Hypothalamus (tissue), 51 donors: ENCODE results near the gene ANAPC2.

ENCODE experiments used
- DNase-seq, 51 donors: peaks; one replicate each; lab custom pipeline; 2025; lab: John Stamatoyannopoulos, UW

ANAPC2 gene

DNA sequence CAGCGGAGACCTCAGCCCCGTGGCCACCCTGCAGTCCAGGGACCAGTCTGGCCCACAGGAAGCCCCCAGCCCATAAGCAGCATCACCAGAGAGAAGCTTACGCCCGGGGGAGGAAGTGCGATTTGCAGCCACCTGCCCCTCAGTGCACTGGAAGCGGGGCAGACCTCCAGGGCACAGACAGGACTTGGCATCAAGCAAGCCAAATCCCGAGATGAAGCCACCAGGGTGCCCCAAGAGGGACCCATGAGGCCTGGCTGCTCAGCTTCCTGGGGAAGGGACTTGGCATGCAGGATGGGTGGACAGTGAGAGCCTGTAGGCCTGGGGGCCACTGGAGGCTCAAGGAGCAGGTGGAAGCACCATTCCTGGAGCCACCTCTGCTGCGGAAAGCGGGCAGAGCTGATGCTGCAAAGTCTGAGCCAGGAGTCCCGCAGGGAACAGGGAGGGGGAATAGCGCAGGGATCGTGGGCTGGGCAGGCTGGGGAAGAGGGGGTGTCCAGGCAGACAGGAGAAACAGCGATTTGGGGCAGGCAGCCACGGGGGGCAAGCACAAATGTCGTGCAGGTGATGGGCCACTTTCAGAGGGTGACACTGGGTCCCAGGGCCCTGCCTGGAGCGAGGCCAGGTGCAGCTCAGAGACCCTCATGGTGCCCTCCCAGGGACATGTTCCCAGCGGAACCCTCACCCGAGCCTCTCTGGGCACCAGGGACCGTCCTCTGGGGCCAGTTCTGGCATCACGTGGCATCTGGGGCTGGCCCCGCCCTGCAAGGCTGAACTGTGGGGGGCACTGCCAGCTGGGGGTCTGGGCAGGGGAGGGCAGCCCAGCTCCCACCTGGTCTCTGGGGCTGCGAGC lies 21.8 kb downstream of the ANAPC2 start:
- peak in 1 of 51 donors; percentile 53 for DNase-seq

DNA sequence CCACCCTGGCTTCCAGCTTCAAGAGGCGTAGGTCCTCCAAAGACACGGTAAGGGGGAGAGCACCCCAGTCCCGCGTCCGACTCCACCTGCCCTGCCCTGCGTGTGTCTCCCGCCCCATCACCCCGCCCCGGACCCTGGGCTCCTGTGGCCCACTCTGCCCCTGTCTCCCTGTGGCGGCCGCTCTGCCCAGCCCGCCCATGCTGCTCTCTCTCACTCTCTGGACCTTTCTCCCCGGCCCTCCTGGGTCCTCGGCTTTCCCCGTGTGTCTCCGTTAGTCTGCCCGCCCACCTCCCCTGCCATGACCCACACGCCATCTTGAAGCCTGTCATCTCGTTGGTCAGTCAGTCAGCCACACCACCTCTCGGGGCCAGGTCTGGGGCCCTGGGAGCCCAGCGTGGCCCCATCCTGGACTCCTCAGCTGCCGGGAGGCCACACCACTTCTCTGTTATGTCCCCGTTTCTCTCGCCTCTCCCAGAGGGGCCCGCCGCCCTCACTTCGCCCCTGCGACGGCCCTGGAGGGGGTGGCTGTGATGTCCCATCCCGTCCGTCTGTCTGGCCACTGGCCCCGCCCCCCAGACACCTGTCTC lies 23.0 kb downstream of the ANAPC2 start:
- DNase-seq: no peak

DNA sequence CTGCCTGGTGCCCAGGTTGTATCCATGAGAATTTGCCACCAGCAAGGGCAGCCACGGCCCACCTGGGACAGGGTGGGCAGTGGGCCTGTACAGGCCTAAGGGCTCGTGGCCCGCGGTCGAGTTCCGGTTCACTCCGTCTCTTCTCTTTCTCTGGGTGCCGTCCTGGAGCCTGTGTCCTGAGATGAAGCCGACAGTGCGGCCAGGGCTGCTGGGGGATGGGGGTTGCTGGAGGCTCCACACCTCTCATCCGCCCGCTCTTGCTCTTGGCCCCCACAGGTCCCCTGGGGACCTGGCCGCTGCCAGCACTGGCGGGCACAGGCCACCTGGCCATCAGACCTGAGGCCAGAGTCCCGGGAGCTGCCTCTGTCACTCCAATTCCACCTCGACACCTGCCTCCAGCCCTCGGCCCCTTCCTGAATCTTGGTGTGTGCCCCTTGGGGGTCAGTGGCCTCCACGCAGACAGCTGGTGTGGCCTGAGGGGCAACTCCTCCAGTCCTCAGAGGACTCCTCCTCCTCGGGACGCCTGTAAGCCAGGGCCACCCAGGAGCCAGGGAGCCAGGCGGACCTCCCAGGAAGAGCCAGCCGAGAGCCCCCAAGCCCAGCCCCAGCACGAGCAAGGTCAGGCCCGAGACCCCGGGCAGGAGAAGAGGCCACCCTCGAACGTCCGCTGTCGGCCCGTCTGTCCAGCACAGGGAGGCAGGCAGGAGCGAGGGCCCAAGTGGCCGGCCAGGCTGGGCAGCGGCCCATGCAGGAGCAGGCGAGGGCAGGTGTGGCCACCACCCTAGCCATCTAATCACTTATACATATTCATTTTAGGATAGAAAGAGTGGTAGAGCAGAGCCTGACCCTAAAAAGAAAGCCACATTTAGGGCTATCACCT lies 23.8 kb downstream of the ANAPC2 start:
- DNase-seq: no peak

DNA sequence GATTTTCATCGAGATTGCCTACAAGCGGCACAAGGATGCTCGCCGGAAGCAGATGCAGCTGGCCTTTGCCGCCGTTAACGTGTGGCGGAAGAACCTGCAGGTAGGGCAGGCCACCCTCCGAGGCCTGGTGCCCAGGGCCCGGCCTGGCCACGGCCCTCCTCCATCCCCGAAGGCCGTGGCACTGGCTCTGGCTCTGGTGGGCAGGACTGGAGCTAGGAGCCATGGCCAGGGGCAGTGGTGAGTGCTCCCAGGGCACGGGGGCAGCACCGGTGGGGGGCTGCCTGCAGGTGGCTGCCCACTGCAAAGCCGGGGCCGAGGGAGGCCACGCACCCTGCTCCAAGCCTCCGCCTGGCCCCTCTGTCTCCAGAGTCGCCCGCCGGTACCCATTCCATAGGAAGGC lies 24.6 kb downstream of the ANAPC2 start:
- DNase-seq: no peak

DNA sequence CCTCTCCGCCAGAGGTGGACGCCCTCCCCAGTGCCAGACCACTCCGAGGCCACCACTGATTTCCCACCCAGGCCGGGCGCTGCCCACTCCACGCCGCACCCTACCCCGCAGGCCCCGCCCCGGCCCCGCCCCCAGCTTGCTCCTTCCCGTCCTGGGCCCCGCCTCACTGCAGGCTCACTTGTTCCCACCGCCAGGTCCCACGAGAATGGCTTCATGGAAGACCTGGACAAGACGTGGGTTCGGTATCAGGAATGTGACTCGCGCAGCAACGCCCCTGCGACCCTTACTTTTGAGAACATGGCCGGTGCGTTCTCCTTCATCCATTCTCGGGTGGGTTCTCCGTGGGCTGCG lies 25.0 kb downstream of the ANAPC2 start:
- no peak for DNase-seq

DNA sequence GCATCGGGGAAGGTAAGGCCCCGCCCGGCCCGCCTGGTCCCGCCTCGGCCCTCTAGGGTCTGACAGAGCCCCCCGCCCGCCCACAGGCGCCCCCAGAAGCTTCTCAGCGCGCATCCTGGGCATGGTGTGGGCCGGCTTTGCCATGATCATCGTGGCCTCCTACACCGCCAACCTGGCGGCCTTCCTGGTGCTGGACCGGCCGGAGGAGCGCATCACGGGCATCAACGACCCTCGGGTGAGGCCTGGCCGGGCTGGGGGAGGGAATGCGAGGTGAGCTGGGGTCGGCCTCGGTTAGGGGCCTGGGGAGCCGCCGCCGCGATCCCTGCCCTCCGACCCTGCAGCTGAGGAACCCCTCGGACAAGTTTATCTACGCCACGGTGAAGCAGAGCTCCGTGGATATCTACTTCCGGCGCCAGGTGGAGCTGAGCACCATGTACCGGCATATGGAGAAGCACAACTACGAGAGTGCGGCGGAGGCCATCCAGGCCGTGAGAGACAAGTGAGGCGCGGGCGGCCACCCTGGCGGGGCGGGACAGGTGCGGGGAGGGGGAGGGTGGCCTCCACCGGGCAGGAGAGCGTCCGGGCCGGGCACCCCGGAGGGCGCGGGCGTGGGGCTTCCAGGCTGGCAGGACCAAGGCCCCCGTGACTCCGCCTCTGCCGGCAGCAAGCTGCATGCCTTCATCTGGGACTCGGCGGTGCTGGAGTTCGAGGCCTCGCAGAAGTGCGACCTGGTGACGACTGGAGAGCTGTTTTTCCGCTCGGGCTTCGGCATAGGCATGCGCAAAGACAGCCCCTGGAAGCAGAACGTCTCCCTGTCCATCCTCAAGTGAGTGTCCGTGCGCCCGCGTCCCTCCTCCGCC lies 25.6 kb downstream of the ANAPC2 start:
- no peak for DNase-seq

DNA sequence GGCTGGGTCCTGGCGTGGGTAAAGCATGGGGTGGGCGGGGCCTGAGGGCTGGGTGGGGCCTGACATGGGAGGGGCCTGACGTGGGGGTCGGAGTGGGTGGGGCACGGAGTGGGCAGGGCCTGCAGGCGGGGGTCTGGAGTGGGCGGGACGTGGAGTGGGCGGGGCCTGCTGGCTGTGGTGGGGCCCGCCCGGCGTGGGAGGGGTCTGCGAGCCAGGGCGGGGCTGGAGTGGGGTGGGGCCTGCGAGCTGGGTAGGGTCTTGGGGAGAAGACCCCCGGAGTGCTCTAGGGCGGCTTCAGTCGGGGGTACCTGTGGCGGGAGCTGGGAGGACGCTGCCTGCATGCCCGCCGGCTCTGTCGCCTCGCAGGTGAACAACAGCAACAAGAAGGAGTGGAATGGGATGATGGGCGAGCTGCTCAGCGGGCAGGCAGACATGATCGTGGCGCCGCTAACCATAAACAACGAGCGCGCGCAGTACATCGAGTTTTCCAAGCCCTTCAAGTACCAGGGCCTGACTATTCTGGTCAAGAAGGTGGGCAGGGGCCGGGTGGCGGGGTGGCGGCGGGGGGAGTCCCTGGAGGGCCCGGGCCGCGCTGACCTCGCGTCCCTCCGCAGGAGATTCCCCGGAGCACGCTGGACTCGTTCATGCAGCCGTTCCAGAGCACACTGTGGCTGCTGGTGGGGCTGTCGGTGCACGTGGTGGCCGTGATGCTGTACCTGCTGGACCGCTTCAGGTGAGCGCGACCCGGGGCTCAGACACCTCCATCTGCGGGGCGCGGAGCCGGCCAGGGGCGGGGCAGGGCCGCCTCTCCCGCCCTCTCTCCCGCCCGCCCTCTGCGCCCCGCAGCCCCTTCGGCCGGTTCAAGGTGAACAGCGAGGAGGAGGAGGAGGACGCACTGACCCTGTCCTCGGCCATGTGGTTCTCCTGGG lies 26.5 kb downstream of the ANAPC2 start:
- no peak for DNase-seq

DNA sequence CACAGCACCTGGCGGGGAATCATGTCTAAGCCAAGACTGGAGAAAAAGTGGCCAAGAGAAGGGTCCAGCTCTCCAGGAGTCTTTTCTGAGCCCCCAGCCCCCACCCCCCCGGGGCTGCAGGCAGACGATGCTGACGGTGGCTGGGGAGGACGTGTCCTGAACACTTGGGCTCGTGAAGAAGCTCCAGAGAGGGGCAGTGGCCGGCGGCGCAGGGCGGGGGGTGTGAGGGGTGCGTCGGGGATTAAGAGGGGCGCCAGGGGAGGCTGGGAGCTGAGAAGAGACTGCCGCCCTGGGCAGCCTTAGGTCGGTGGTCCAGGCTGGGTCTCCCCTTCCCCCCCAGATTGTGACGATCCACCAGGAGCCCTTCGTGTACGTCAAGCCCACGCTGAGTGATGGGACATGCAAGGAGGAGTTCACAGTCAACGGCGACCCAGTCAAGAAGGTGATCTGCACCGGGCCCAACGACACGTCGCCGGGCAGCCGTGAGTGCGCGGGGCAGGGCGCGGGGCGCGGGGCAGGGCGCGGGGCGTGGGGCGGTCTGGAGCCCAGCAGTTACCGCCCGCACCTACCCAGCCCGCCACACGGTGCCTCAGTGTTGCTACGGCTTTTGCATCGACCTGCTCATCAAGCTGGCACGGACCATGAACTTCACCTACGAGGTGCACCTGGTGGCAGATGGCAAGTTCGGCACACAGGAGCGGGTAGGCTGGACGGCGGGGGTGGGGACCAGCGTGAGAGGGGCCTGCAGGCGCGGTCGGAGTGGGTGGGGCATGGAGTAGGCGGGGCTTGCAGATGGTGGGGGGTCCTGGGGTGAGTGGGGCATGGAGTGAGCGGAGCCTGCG lies 27.4 kb downstream of the ANAPC2 start:
- no peak for DNase-seq

DNA sequence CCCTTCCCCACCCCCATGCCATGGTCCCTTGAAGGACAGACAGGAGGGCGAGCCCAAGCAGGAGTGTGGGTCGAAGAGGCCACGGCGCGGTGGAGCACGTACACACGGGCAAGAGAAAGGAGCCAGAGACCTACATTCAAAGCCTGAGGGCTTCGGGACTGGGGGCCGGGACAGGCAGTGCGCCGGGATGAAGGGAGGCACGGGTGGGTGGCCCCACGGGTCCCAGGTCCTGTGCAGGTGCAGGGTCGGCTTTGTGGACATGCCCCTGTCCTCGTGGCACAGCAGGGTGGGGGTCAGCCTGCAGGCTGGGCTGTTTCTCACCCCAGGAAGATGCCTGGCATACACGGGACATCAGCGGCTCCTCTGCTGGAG lies 28.3 kb downstream of the ANAPC2 start:
- no peak for DNase-seq

DNA sequence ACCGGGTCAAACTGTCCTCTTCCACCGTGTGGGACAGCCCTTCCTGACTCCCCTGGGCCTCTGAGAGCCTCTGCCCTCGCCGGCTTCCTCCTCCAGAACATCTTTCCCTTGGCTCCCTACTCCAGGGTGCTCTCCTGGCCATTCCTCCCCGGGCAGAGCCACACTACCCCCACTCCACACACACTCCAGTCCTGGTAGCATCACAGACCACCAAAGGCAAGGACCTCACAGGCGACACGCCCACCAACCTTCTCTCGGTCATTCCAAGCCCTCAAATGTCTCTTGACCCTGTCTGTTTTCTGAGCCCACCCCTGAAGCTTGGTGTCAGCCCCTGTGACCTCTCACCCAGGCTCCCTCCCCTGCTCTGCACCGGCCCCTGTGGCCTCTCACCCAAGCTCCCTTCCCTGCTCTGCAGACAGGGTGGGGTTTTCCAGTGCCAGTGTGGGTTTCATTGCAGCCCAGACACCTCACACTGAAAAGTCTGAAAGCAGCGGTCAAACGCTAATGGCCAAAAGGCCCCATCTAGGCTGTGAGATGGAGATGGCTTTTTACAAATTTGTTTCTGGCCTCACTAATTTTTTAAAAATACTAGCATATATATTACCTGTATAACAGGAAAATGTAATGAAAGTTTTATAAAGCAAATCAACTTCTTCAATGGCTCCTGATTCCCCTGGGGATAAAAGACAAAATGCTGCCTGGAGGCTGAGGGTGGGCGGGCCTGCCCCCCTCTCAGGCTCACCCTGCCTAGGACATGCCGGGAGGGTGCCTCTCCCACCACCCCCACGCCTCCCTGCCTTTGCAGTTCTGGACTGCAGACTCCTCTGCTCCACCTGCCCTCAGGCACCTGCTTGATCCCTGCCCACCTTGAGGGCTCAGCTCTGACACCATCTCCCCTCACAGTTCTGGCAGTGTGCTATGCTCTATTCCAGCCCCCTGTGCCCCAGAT lies 29.0 kb downstream of the ANAPC2 start:
- DNase-seq: no peak

DNA sequence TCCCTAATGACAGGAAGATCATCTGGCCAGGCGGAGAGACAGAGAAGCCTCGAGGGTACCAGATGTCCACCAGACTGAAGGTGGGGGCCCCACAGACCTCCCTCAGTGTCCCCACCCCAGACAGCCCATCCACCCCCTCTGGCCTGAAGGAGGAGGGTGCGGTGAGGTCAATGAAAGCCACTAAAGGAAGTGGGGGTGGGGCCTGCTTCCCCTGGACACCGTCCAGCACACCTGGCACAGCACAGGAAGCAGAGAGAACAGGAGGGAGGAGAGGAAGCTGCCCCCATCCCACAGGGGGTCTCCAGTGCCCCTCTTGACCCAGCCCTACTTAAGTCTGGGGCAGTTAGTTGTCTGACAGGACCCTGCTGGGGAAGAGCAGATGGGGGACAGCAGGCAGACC lies 29.7 kb downstream of the ANAPC2 start:
- no peak for DNase-seq

DNA sequence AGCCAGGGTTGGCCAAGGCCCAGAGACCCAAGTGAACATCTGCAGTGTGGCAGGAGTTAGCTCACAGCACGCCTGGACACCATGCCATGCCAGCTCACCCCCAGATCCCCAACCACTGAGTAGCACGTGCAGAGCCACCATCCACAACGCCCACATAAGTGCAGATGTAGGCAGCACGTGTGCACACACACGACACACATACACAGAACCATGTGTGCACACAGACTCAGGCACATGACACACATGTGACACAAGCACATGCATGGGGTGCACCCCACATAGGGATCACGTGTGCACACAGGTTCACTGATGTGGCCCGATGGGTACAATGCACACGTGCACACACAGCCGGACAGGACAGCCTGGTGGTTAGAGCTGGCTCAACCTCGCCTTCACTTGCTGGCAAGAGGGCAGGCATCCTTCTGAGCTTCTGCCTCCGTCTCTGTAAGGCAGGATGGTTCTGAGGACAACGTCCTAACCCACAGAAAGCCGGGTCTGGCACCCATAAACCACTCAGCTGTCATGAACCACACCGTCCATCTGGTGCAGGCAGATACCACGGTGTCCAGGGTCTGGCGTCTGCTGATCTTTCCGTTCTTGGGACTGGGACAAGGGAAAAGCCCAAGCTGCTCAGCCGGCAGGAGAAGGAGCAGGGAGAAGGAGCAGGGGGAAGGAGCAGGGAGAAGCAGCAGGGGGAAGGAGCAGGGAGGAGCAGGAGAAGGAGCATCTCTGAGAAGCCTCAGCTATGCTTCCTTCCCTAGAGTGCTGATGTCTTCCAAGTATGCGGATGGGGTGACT lies 30.5 kb downstream of the ANAPC2 start:
- no peak for DNase-seq

DNA sequence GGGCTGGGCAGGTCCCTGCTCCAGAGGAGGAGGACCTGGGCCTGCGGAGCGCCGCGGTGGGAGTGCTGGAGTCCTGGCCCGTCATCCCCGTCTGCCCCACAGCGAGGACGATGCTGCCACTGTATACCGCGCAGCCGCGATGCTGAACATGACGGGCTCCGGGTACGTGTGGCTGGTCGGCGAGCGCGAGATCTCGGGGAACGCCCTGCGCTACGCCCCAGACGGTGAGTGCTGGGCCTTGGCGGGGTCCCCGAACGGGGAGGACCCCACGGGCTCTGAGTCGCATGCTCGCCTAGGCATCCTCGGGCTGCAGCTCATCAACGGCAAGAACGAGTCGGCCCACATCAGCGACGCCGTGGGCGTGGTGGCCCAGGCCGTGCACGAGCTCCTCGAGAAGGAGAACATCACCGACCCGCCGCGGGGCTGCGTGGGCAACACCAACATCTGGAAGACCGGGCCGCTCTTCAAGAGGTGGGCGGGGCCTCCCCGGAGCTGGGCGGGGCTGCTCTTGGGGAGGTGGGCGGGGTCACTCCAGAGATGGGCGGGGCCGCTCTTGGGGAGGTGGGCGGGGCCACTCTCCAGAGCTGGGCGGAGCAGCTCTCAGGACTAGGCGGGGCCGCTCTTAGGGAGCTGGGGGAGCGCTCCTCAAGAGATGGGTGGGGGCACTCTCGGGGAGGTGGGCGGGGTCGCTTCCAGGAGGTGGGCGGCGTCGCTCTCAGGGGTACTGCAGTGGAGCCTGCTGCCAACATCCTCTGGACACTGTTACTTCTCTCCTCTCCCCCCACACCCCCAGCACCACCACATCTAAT lies 31.6 kb downstream of the ANAPC2 start:
- peak in 6 of 51 donors; percentile 14 to 52 (median 35) for DNase-seq

DNA sequence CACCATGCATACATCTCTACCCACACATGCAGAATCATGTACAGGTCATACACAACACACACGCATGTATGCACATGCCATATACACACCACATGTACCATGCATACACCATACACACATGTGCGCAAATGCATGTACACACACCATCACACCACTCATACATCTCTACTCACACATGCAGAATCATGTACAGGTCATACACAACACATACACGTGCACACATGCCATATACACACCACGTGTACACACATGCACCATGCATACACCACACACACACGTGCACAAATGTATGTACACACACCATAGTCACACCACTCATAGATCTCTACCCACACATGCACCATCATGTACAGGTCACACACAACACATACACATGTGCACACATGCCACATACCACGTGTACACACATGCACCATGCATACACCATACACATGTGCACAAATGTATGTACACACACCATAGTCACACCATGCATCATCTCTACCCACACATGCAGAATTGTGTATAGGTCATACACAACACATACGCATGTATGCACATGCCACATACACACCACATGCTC lies 35.4 kb downstream of the ANAPC2 start:
- DNase-seq: no peak
